CD4-positive, alpha-beta T cell (primary cell): ENCODE measurements around the gene CD63. TPM values are rescaled to one million over a fixed set of nuclear protein-coding genes. Genes with fewer than 3 reads are reported as not detected.

Experiments used
- ATAC-seq: fragments of 200-7000 bp; cut with Tn5 transposase; one replicate; pipeline ENCODE4 v1.10.0; 2022; ENCODE audit warnings: mild to moderate bottlenecking; ENCODE audit not compliant: poor library complexity
- CTCF ChIA-PET: fragments of 350-600 bp; sonication (Branson Sonifier 250); formaldehyde crosslinking; loops from one replicate; lab custom pipeline; 2021; ENCODE audit warnings: antibody characterized with exemption, inconsistent platforms; lab: Charles Lee
- POLR2A ChIA-PET: fragments of 350-600 bp; sonication (Branson Sonifier 250); formaldehyde crosslinking; loops from one replicate; lab custom pipeline; 2021; ENCODE audit warnings: antibody characterized with exemption, inconsistent platforms; lab: Charles Lee
- DNase-seq, 14 experiments: peaks; one replicate each; pipeline ENCODE4 v3.0.0-alpha.2; 2013 to 2020; ENCODE audit warnings: mixed read lengths in 2 of 14
- H3K27ac ChIP-seq, 2 donors: one replicate each; pipeline versions ENCODE4 v1.5.1 to v1.7.0; 2013; ENCODE audit warnings: low read length in 2 of 2, low read depth in 1 of 2, mild to moderate bottlenecking in 1 of 2
- H3K27me3 ChIP-seq, 2 experiments: 1 replicate in 1 of 2; 2 replicates in 1 of 2; pipeline versions ENCODE4 v1.6.1 to v1.7.0; 2013; ENCODE audit warnings: low read length in 2 of 2, control low read depth in 1 of 2, mild to moderate bottlenecking in 1 of 2, moderate library complexity in 1 of 2; ENCODE audit not compliant: insufficient read depth in 2 of 2, control insufficient read depth in 1 of 2
- H3K36me3 ChIP-seq: one replicate; pipeline ENCODE4 v1.6.1; 2013; ENCODE audit warnings: low read length, control low read depth; ENCODE audit not compliant: insufficient read depth
- H3K4me1 ChIP-seq: one replicate; pipeline ENCODE4 v1.6.1; 2013; ENCODE audit warnings: low read length, control low read depth; ENCODE audit not compliant: insufficient read depth
- H3K4me3 ChIP-seq: one replicate; pipeline ENCODE4 v1.5.1; 2013; ENCODE audit warnings: mild to moderate bottlenecking, low read length, moderate library complexity
- H3K9me3 ChIP-seq, 2 experiments: 1 replicate in 1 of 2; 2 replicates in 1 of 2; pipeline versions ENCODE4 v1.6.1 to v1.7.0; 2013; ENCODE audit warnings: low read length in 2 of 2, mild to moderate bottlenecking in 2 of 2, control low read depth in 1 of 2, moderate library complexity in 1 of 2; ENCODE audit not compliant: control insufficient read depth in 1 of 2, insufficient read depth in 1 of 2
- H3K27ac Mint-ChIP-seq: one replicate; pipeline ENCODE4 v1.8.0; 2020; ENCODE audit warnings: mixed read lengths
- H3K27me3 Mint-ChIP-seq: one replicate; pipeline ENCODE4 v1.8.0; 2021; ENCODE audit warnings: mixed read lengths
- H3K36me3 Mint-ChIP-seq: one replicate; pipeline ENCODE4 v1.8.0; 2021; ENCODE audit warnings: low read depth, mixed read lengths
- H3K4me1 Mint-ChIP-seq: one replicate; pipeline ENCODE4 v1.8.0; 2021; ENCODE audit warnings: low read depth, mixed read lengths
- H3K4me3 Mint-ChIP-seq: one replicate; pipeline ENCODE4 v1.8.0; 2020; ENCODE audit warnings: mild to moderate bottlenecking, mixed read lengths
- H3K9me3 Mint-ChIP-seq: one replicate; pipeline ENCODE4 v1.8.0; 2020; ENCODE audit warnings: mixed read lengths
- CTCF ChIP-seq: fragments of 200-600 bp; IDR thresholded peaks from one replicate; pipeline ENCODE4 v1.8.0; 2022; ENCODE audit warnings: antibody characterized with exemption, mild to moderate bottlenecking
- intact Hi-C, 2 experiments: fragments of 100-400 bp; cut with DNase I in 1 of 2; cut with micrococcal nuclease in 1 of 2; formaldehyde crosslinking; loops; one replicate each; pipeline versions ENCODE4 v1.15.1 to v1.9.0; 2023 to 2025; cut with DNase I, micrococcal nuclease
- total RNA-seq, 174 experiments: library from RNA in 2 of 174; stranded (reverse) in 2 of 174; gene quantifications; one replicate each; pipeline ENCODE4 v1.2.3 and lab custom pipeline; 2021 to 2026

CD63 gene
- total RNA-seq, 2 experiments from 2014 or later: 34.0 to 36.4 TPM

- DNase-seq: no peak
- H3K4me3 Mint-ChIP-seq: peak overlapping the region; percentile 51
- peak overlapping the region; percentile 72 for H3K27ac Mint-ChIP-seq
- no peaks in the 10 kb centered on the region for H3K9me3 Mint-ChIP-seq
- H3K27me3 ChIP-seq: no peaks in the 10 kb centered on the region
- ChIA-PET CTCF (interaction anchor here (0.9 to 1.4 kb wide), 2 partner anchors 40 to 180 kb away, joined by 3 read pairs; no protein-coding TSS in a partner anchor), POLR2A (interaction anchor here (0.6 to 2.2 kb wide), 6 partner anchors 8 to 227 kb away, joined by 3 to 11 read pairs (median 4); partner anchors contain the start of gene RAB5B)
- no peak for ATAC-seq
- intact Hi-C loops: loop anchor here in 1 of 2 experiments (10.0 kb wide), 1 partner anchor 718 kb away; the partner anchor contains the start of gene SPRYD4
- H3K36me3 ChIP-seq: peaks cover 16% of the 10 kb centered on the region
- peaks cover 35% of the 10 kb centered on the region for H3K4me1 ChIP-seq
- H3K4me1 Mint-ChIP-seq: peaks cover 45% of the 10 kb centered on the region
- TF ChIP-seq CTCF: no peak
- peaks cover 33% of the 10 kb centered on the region for H3K36me3 Mint-ChIP-seq
- H3K27me3 Mint-ChIP-seq: no peaks in the 10 kb centered on the region
- no peak overlapping the region for H3K4me3 ChIP-seq
- peak overlapping the region; percentile 7 to 31 for H3K27ac ChIP-seq
- H3K9me3 ChIP-seq: no peaks in the 10 kb centered on the region
Measured at GRCh38 chr12:55746174-55746912, 17.5 kb upstream of the CD63 start.

- no peak overlapping the region for H3K27ac ChIP-seq
- H3K36me3 Mint-ChIP-seq: peaks cover 25% of the 10 kb centered on the region
Measured at GRCh38 chr12:55745361-55746173, 16.8 kb upstream of the CD63 start.

More at GRCh38 chr12:55745361-55746173, 16.8 kb upstream of the CD63 start:
- no peaks in the 10 kb centered on the region for H3K27me3 Mint-ChIP-seq
- H3K9me3 Mint-ChIP-seq: no peaks in the 10 kb centered on the region
- H3K4me1 Mint-ChIP-seq: peaks cover 45% of the 10 kb centered on the region
- DNase-seq (peak in 1 of 14 experiments; percentile 25), ATAC-seq (no peak)
- peak overlapping the region; percentile 95 for H3K4me3 Mint-ChIP-seq
- Histone ChIP-seq H3K4me1 (peaks cover 35% of the 10 kb centered on the region), H3K9me3 (no peaks in the 10 kb centered on the region), H3K36me3 (peaks cover 8% of the 10 kb centered on the region), H3K27me3 (no peaks in the 10 kb centered on the region), H3K4me3 (no peak overlapping the region)
- TF ChIP-seq CTCF: no peak
- POLR2A ChIA-PET: interaction anchor here (0.7 to 3.9 kb wide), 7 partner anchors 27 to 251 kb away, joined by 3 to 31 read pairs (median 4); partner anchors contain the start of genes DNAJC14, ORMDL2, RAB5B and SARNP
- H3K27ac Mint-ChIP-seq: peak overlapping the region; percentile 85
- CTCF ChIA-PET: no interaction called here
- intact Hi-C loops: loop anchor here in 1 of 2 experiments (10.0 kb wide), 1 partner anchor 719 kb away; the partner anchor contains the start of gene SPRYD4
